ENCODE results near the gene MEGF9.

MEGF9 gene

GRCh38 chr9:120692901-120693699, 21.2 kb downstream of the MEGF9 start:
- no peak overlapping the region for H3K4me2 ChIP-seq (ENCODE audit: low read length)
- TF ChIP-seq EZH2phosphoT487 (IDR thresholded peaks at IDR 0.05; ENCODE audit: borderline replicate concordance, low read length): no peak
- TF ChIP-seq, protein P1, sequence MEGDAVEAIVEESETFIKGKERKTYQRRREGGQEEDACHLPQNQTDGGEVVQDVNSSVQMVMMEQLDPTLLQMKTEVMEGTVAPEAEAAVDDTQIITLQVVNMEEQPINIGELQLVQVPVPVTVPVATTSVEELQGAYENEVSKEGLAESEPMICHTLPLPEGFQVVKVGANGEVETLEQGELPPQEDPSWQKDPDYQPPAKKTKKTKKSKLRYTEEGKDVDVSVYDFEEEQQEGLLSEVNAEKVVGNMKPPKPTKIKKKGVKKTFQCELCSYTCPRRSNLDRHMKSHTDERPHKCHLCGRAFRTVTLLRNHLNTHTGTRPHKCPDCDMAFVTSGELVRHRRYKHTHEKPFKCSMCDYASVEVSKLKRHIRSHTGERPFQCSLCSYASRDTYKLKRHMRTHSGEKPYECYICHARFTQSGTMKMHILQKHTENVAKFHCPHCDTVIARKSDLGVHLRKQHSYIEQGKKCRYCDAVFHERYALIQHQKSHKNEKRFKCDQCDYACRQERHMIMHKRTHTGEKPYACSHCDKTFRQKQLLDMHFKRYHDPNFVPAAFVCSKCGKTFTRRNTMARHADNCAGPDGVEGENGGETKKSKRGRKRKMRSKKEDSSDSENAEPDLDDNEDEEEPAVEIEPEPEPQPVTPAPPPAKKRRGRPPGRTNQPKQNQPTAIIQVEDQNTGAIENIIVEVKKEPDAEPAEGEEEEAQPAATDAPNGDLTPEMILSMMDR (IDR thresholded peaks at IDR 0.05; ENCODE audit: low read depth, low read length, poor library complexity, severe bottlenecking): no peak
- no peaks in the 10 kb centered on the region for H3K9me2 ChIP-seq (replicated peaks; ENCODE audit: control insufficient read depth, low read length)
- no peaks in the 10 kb centered on the region for H3K36me3 ChIP-seq (ENCODE audit: control insufficient read depth, low read length)
- no peaks in the 10 kb centered on the region for H3F3A ChIP-seq (ENCODE audit: control insufficient read depth, insufficient read depth)
- H3K79me2 ChIP-seq (ENCODE audit: control insufficient read depth, low read length): no peaks in the 10 kb centered on the region
- H3K9me3 ChIP-seq (ENCODE audit: control insufficient read depth, insufficient read depth, low read length): no peaks in the 10 kb centered on the region
- H3K4me3 ChIP-seq (ENCODE audit: low read length): no peak overlapping the region
- H4K20me1 ChIP-seq (ENCODE audit: control insufficient read depth, insufficient read depth, low read depth, low read length): no peaks in the 10 kb centered on the region
- peaks cover 6% of the 10 kb centered on the region for H3K4me1 ChIP-seq (ENCODE audit: control insufficient read depth, low read length)
- no peaks in the 10 kb centered on the region for H3K27me3 ChIP-seq (ENCODE audit: control insufficient read depth, low read length)
- H3K27ac ChIP-seq (ENCODE audit: low read depth, low read length): no peak overlapping the region

DNA sequence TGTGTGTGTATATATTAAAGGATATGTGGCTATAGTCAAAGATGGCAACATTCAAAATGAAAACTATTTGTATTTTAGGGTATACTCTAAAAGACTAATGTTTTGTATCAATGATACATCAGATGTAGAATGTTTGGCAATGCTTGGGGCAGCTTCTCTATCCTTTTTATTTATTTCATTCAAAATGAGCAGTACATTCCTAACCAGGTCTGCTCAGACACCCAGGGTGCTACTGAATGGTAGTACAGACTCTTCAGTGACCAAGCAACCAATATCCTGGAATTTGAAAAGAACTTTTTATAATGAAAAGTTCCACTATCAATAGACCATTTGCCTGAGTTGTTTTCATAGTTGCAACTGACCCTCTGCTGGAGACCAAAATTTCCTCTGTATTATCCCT, 23.9 kb downstream of the MEGF9 start:
- H3K9me2 ChIP-seq (replicated peaks; ENCODE audit: control insufficient read depth, low read length): no peaks in the 10 kb centered on the region
- no peaks in the 10 kb centered on the region for H3K79me2 ChIP-seq (ENCODE audit: control insufficient read depth, low read length)
- TF ChIP-seq, protein P1 (IDR thresholded peaks at IDR 0.05; ENCODE audit: low read depth, low read length, poor library complexity, severe bottlenecking): no peak
- no peak for TF ChIP-seq EZH2phosphoT487 (IDR thresholded peaks at IDR 0.05; ENCODE audit: borderline replicate concordance, low read length)
- H3K36me3 ChIP-seq (ENCODE audit: control insufficient read depth, low read length): no peaks in the 10 kb centered on the region
- H3K9me3 ChIP-seq (ENCODE audit: control insufficient read depth, insufficient read depth, low read length): no peaks in the 10 kb centered on the region
- no peaks in the 10 kb centered on the region for H3K4me1 ChIP-seq (ENCODE audit: control insufficient read depth, low read length)
- no peaks in the 10 kb centered on the region for H3F3A ChIP-seq (ENCODE audit: control insufficient read depth, insufficient read depth)
- no peak overlapping the region for H3K27ac ChIP-seq (ENCODE audit: low read depth, low read length)
- H3K4me2 ChIP-seq (ENCODE audit: low read length): no peak overlapping the region
- no peaks in the 10 kb centered on the region for H3K27me3 ChIP-seq (ENCODE audit: control insufficient read depth, low read length)
- no peaks in the 10 kb centered on the region for H4K20me1 ChIP-seq (ENCODE audit: control insufficient read depth, insufficient read depth, low read depth, low read length)
- H3K4me3 ChIP-seq (ENCODE audit: low read length): no peak overlapping the region

GRCh38 chr9:120689860-120690259, 24.4 kb downstream of the MEGF9 start:
- TF ChIP-seq, protein P1 (IDR thresholded peaks at IDR 0.05; ENCODE audit: low read depth, low read length, poor library complexity, severe bottlenecking): no peak
- TF ChIP-seq EZH2phosphoT487 (IDR thresholded peaks at IDR 0.05; ENCODE audit: borderline replicate concordance, low read length): no peak

More at GRCh38 chr9:120689860-120690259, 24.4 kb downstream of the MEGF9 start:
- H4K20me1 ChIP-seq (ENCODE audit: control insufficient read depth, insufficient read depth, low read depth, low read length): no peaks in the 10 kb centered on the region
- no peaks in the 10 kb centered on the region for H3K79me2 ChIP-seq (ENCODE audit: control insufficient read depth, low read length)
- no peaks in the 10 kb centered on the region for H3K9me3 ChIP-seq (ENCODE audit: control insufficient read depth, insufficient read depth, low read length)
- no peak overlapping the region for H3K4me2 ChIP-seq (ENCODE audit: low read length)
- no peaks in the 10 kb centered on the region for H3F3A ChIP-seq (ENCODE audit: control insufficient read depth, insufficient read depth)
- H3K27ac ChIP-seq (ENCODE audit: low read depth, low read length): no peak overlapping the region
- no peaks in the 10 kb centered on the region for H3K27me3 ChIP-seq (ENCODE audit: control insufficient read depth, low read length)
- H3K4me3 ChIP-seq (ENCODE audit: low read length): no peak overlapping the region
- no peaks in the 10 kb centered on the region for H3K9me2 ChIP-seq (replicated peaks; ENCODE audit: control insufficient read depth, low read length)
- H3K4me1 ChIP-seq (ENCODE audit: control insufficient read depth, low read length): no peaks in the 10 kb centered on the region
- H3K36me3 ChIP-seq (ENCODE audit: control insufficient read depth, low read length): no peaks in the 10 kb centered on the region

Measured in DOHH2 (cell line).